ENCODE results near the gene VAT1L.

VAT1L gene

DNA sequence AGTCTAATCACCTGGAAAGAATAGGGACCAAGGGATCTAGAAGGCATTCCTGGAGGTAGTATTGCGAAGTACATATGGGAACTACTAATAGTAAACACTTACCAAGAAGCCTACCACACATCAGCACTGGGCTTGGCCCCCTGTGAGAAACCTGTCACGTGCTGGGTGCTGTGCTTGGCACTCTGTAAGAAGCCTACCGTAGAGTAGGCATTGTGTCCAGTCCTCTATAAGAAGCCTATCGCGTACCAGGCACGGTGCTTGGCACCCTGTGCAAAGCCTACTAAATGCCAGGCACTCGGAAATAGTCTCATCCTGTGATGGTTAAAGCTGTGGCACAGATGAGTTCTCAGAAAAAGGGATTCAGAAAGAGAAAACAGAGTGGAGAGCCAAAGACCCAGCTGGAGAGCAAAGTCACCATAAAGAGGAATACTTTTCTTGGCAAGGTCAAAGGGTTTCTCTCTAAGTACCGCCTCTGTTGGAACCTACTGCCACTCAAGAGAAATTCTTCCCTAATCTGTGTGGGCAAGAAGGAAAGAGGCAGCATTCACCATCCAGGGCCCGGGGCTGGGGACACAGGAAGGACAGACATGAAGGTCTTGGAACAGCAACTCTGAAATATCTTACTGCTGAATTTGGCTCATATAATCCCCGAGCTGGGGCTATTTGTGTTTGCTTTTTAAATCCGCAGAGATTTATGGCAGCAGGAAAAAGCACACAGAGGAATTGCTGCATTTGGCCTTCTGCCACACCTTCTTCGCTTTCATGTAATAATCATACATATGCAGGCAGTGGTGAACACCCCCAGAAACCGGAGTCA lies 81.8 kb downstream of the VAT1L start:
- Histone ChIP-seq H3K4me3 (ENCODE audit: low read depth, low read length) (no peak overlapping the region), H3K9me3 (ENCODE audit: control insufficient read depth, insufficient read depth, low read depth, low read length) (no peaks in the 10 kb centered on the region), H3K9ac (ENCODE audit: low read length) (no peak overlapping the region), H3K4me1 (ENCODE audit: control insufficient read depth, insufficient read depth, low read length) (peaks cover 8% of the 10 kb centered on the region; the same call in 1 of the 2 replicates), H3K27ac (ENCODE audit: low read depth, low read length) (no peak overlapping the region), H3K27me3 (ENCODE audit: control insufficient read depth, insufficient read depth, low read length) (no peaks in the 10 kb centered on the region), H3K36me3 (ENCODE audit: control insufficient read depth, insufficient read depth, low read length) (peaks cover 9% of the 10 kb centered on the region; the same call in 1 of the 2 replicates)

DNA sequence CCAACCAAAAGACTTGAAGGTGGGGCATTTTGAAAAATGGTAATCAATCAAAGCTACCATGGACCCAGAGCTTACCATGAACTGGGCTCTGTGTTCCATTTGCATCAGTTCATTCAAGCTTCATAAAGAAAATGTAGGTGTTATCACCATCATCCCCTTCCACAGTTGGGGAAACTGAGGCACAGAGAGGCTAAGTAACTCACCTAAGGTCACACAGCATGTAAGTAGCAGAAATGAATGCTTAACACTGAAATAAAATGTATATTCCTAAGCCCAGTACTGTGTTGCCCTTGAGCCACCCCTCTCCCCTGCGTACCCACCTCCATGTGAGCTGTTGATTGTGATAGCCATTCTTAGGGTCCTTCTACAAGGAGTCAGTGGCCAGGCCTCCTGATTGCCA lies 83.6 kb downstream of the VAT1L start:
- Histone ChIP-seq H3K27me3 (ENCODE audit: control insufficient read depth, insufficient read depth, low read length) (no peaks in the 10 kb centered on the region), H3K36me3 (ENCODE audit: control insufficient read depth, insufficient read depth, low read length) (peaks cover 6% of the 10 kb centered on the region; the same call in 1 of the 2 replicates), H3K4me1 (ENCODE audit: control insufficient read depth, insufficient read depth, low read length) (peaks cover 8% of the 10 kb centered on the region; the same call in 1 of the 2 replicates), H3K9ac (ENCODE audit: low read length) (no peak overlapping the region), H3K4me3 (ENCODE audit: low read depth, low read length) (no peak overlapping the region), H3K9me3 (ENCODE audit: control insufficient read depth, insufficient read depth, low read depth, low read length) (no peaks in the 10 kb centered on the region), H3K27ac (ENCODE audit: low read depth, low read length) (no peak overlapping the region)

DNA sequence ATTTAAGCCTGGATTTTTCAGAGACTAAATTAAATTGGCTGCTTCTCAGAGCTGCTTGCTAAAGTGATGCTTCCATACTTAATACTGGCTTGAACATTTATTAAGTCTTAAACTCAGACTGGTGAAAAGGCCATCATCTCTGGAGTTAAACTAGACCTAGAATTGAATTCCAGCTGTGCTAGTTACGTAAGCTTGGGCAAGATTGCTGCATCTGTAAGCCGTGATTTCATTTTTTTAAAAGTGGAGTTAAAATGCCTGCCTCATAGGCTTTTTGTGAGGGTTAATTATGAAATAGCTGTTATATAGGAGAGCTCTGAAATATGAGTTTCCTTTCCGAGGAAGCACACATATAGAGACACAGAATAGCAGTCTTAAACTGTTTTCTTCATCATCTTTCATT lies 84.7 kb downstream of the VAT1L start:
- Histone ChIP-seq H3K4me1 (ENCODE audit: control insufficient read depth, insufficient read depth, low read length) (peaks cover 8% of the 10 kb centered on the region; the same call in 1 of the 2 replicates), H3K36me3 (ENCODE audit: control insufficient read depth, insufficient read depth, low read length) (peaks cover 10% of the 10 kb centered on the region; the same call in 1 of the 2 replicates), H3K27me3 (ENCODE audit: control insufficient read depth, insufficient read depth, low read length) (no peaks in the 10 kb centered on the region), H3K9ac (ENCODE audit: low read length) (no peak overlapping the region), H3K4me3 (ENCODE audit: low read depth, low read length) (no peak overlapping the region), H3K9me3 (ENCODE audit: control insufficient read depth, insufficient read depth, low read depth, low read length) (no peaks in the 10 kb centered on the region), H3K27ac (ENCODE audit: low read depth, low read length) (no peak overlapping the region)

DNA sequence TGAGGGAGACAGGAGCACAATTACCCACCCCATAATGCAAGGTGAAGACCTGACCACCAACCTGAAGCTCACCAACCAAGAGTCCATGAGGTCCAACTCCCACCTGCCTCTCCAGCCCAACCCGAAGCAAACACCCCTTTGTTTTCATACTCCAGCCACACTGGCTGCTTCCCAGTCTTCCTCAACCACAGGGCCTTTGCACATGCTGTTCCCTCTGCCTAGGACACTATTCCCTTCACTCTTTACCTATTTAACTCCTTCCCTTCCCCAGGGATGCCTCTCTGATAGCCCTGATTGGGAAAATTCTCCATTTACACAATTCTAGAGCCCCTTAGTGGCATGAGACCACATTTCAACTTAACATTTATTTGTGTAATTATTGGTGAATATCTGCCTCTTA lies 86.0 kb downstream of the VAT1L start:
- Histone ChIP-seq H3K4me3 (ENCODE audit: low read depth, low read length) (no peak overlapping the region), H3K9ac (ENCODE audit: low read length) (no peak overlapping the region), H3K36me3 (ENCODE audit: control insufficient read depth, insufficient read depth, low read length) (peaks cover 20% of the 10 kb centered on the region; the same call in 1 of the 2 replicates), H3K4me1 (ENCODE audit: control insufficient read depth, insufficient read depth, low read length) (peaks cover 8% of the 10 kb centered on the region; the same call in 1 of the 2 replicates), H3K9me3 (ENCODE audit: control insufficient read depth, insufficient read depth, low read depth, low read length) (no peaks in the 10 kb centered on the region), H3K27me3 (ENCODE audit: control insufficient read depth, insufficient read depth, low read length) (no peaks in the 10 kb centered on the region), H3K27ac (ENCODE audit: low read depth, low read length) (no peak overlapping the region)

- Histone ChIP-seq H3K27ac (ENCODE audit: low read depth, low read length) (no peak overlapping the region), H3K4me1 (ENCODE audit: control insufficient read depth, insufficient read depth, low read length) (no peaks in the 10 kb centered on the region), H3K9me3 (ENCODE audit: control insufficient read depth, insufficient read depth, low read depth, low read length) (no peaks in the 10 kb centered on the region), H3K4me3 (ENCODE audit: low read depth, low read length) (no peak overlapping the region), H3K27me3 (ENCODE audit: control insufficient read depth, insufficient read depth, low read length) (no peaks in the 10 kb centered on the region), H3K36me3 (ENCODE audit: control insufficient read depth, insufficient read depth, low read length) (peaks cover 38% of the 10 kb centered on the region), H3K9ac (ENCODE audit: low read length) (no peak overlapping the region)
These were observed 88.4 kb downstream of the VAT1L start for GRCh38 chr16:77876776-77877175.

DNA sequence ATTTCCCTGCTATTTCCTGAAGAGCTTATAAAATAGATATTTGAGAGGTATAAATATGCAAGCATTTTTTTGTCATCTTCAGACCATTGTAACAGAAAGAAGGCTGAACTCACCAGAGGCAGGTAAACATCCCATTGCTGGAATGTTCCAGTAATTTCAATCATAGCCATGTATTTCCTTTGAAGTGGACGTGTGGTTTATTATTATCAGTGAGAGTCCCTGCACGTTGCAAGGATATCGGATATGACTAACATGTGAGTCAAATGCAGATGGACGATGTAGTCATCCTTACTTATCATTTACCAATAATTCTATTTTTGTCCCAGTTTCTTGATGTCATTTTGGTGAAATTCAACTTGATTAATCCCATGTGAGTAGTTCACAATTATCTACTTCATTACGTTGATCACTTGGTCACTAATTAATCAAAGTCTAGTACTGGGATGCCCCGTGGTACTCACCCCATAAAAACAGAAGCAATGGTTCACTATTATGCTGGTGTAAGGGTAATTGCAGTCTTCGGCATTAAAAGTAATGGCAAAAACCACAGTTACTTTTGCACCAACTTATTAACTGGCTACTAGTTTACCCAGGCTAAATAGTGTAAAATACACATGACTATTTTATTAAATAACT lies 89.5 kb downstream of the VAT1L start:
- Histone ChIP-seq H3K9ac (ENCODE audit: low read length) (no peak overlapping the region), H3K9me3 (ENCODE audit: control insufficient read depth, insufficient read depth, low read depth, low read length) (no peaks in the 10 kb centered on the region), H3K27me3 (ENCODE audit: control insufficient read depth, insufficient read depth, low read length) (no peaks in the 10 kb centered on the region), H3K4me3 (ENCODE audit: low read depth, low read length) (no peak overlapping the region), H3K36me3 (ENCODE audit: control insufficient read depth, insufficient read depth, low read length) (peaks cover 43% of the 10 kb centered on the region), H3K4me1 (ENCODE audit: control insufficient read depth, insufficient read depth, low read length) (no peaks in the 10 kb centered on the region), H3K27ac (ENCODE audit: low read depth, low read length) (no peak overlapping the region)

- Histone ChIP-seq H3K27ac (ENCODE audit: low read depth, low read length) (no peak overlapping the region), H3K36me3 (ENCODE audit: control insufficient read depth, insufficient read depth, low read length) (peaks cover 45% of the 10 kb centered on the region), H3K9ac (ENCODE audit: low read length) (no peak overlapping the region), H3K4me3 (ENCODE audit: low read depth, low read length) (no peak overlapping the region), H3K4me1 (ENCODE audit: control insufficient read depth, insufficient read depth, low read length) (no peaks in the 10 kb centered on the region), H3K27me3 (ENCODE audit: control insufficient read depth, insufficient read depth, low read length) (no peaks in the 10 kb centered on the region), H3K9me3 (ENCODE audit: control insufficient read depth, insufficient read depth, low read depth, low read length) (no peaks in the 10 kb centered on the region)
These were observed 93.1 kb downstream of the VAT1L start for GRCh38 chr16:77881355-77882030.

- Histone ChIP-seq H3K4me3 (ENCODE audit: low read depth, low read length) (no peak overlapping the region), H3K9ac (ENCODE audit: low read length) (no peak overlapping the region), H3K27ac (ENCODE audit: low read depth, low read length) (no peak overlapping the region), H3K36me3 (ENCODE audit: control insufficient read depth, insufficient read depth, low read length) (peaks cover 43% of the 10 kb centered on the region), H3K4me1 (ENCODE audit: control insufficient read depth, insufficient read depth, low read length) (no peaks in the 10 kb centered on the region), H3K9me3 (ENCODE audit: control insufficient read depth, insufficient read depth, low read depth, low read length) (no peaks in the 10 kb centered on the region), H3K27me3 (ENCODE audit: control insufficient read depth, insufficient read depth, low read length) (no peaks in the 10 kb centered on the region)
These were observed 94.0 kb downstream of the VAT1L start for GRCh38 chr16:77882358-77882757.

DNA sequence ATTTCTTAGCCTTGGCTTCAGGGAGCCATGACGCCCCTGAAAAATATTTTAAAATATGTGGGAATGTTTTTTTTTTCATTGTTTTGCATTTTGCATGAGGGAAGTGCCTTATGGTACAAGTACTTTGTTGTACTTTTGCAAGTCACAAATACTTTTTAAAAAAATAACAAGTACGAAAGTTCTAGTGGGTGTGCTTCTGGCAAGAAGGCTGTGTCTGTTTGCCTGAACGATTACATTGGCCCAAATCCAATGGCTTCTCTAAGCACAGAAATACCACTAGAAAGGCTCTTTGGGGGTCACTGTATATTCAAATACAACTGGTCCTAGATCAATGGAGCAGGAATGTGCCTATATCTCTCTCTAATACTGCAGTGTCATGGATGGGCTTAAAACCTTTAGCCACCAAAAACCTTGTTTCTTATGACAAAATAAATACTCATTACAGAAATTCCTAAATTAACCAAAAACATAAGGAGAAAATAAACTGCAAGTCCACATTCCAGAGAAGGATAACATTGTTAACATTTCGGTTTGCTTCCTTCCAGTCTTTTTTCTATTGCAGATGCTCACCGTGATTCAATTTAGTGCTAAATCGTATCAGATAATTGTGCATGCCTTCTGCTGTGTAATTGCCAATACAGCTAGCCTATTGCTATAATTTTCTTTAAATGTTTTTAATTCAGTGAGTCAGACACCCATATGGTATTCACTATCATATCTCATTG lies 97.4 kb downstream of the VAT1L start:
- Histone ChIP-seq H3K27ac (ENCODE audit: low read depth, low read length) (no peak overlapping the region), H3K4me3 (ENCODE audit: low read depth, low read length) (no peak overlapping the region), H3K36me3 (ENCODE audit: control insufficient read depth, insufficient read depth, low read length) (peaks cover 22% of the 10 kb centered on the region), H3K9me3 (ENCODE audit: control insufficient read depth, insufficient read depth, low read depth, low read length) (no peaks in the 10 kb centered on the region), H3K9ac (ENCODE audit: low read length) (no peak overlapping the region), H3K27me3 (ENCODE audit: control insufficient read depth, insufficient read depth, low read length) (no peaks in the 10 kb centered on the region), H3K4me1 (ENCODE audit: control insufficient read depth, insufficient read depth, low read length) (no peaks in the 10 kb centered on the region)

DNA sequence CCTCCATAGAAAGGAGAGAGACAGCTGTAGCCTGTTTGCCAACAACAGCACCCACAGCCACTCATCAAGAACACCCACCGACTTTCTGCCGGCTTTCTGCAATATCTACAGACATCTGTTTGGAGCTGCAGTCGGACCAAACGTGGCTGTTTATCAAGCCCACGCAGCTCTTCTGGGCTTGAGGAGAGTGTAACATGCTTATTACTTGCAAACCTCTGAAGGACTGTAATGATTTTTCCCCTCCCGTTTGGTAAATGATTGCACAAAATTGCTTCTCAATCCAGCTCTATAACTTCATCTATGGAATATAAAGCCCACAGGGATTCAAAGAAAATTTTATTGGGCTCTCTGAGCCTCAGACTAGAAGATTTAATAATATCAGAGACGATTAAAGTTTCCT lies 100.5 kb downstream of the VAT1L start:
- no peaks in the 10 kb centered on the region for H3K27me3 ChIP-seq (ENCODE audit: control insufficient read depth, insufficient read depth, low read length)
- H3K4me1 ChIP-seq (ENCODE audit: control insufficient read depth, insufficient read depth, low read length) = no peaks in the 10 kb centered on the region
- H3K4me3 ChIP-seq (ENCODE audit: low read depth, low read length) = no peak overlapping the region
- H3K27ac ChIP-seq (ENCODE audit: low read depth, low read length) = no peak overlapping the region
- H3K36me3 ChIP-seq (ENCODE audit: control insufficient read depth, insufficient read depth, low read length) = peaks cover 7% of the 10 kb centered on the region; the same call in 1 of the 2 replicates
- no peak overlapping the region for H3K9ac ChIP-seq (ENCODE audit: low read length)
- no peaks in the 10 kb centered on the region for H3K9me3 ChIP-seq (ENCODE audit: control insufficient read depth, insufficient read depth, low read depth, low read length)
